Mesenchymal stem cell (in vitro differentiated cells and primary cell): ENCODE data around the gene GADD45G.

Experiments used
- DNase-seq: peaks from one replicate; pipeline ENCODE4 v3.0.0-alpha.2; 2013
- H2AFZ ChIP-seq: one replicate; pipeline ENCODE4 v1.6.1; 2013; ENCODE audit warnings: low read depth, mild to moderate bottlenecking, control low read depth, inconsistent platforms, low read length, moderate library complexity
- H2AK5ac ChIP-seq: 2 replicates; pipeline ENCODE4 v1.6.1; 2013; ENCODE audit warnings: low read length, moderate library complexity, mild to moderate bottlenecking, inconsistent platforms; ENCODE audit not compliant: severe bottlenecking
- H2BK120ac ChIP-seq: one replicate; pipeline ENCODE4 v1.6.1; 2013; ENCODE audit warnings: low read depth, mild to moderate bottlenecking, inconsistent platforms, low read length, moderate library complexity
- H2BK12ac ChIP-seq, 2 experiments: one replicate each; pipeline ENCODE4 v1.6.1; 2013; ENCODE audit warnings: inconsistent platforms in 2 of 2, low read length in 2 of 2, mild to moderate bottlenecking in 2 of 2, moderate library complexity in 2 of 2, control low read depth in 1 of 2
- H2BK15ac ChIP-seq: one replicate; pipeline ENCODE4 v1.6.1; 2013; ENCODE audit warnings: mild to moderate bottlenecking, low read depth, inconsistent platforms; ENCODE audit not compliant: poor library complexity, severe bottlenecking
- H2BK5ac ChIP-seq: 2 replicates; pipeline ENCODE4 v1.6.1; 2013; ENCODE audit warnings: low read depth, mild to moderate bottlenecking, low read length, control low read depth, inconsistent platforms; ENCODE audit not compliant: poor library complexity, severe bottlenecking
- H3K14ac ChIP-seq, 2 experiments: one replicate each; pipeline ENCODE4 v1.6.1; 2013; ENCODE audit warnings: inconsistent platforms in 2 of 2, low read length in 2 of 2, control low read depth in 1 of 2, mild to moderate bottlenecking in 1 of 2, moderate library complexity in 1 of 2
- H3K18ac ChIP-seq, 2 experiments: one replicate each; pipeline ENCODE4 v1.6.1; 2013; ENCODE audit warnings: inconsistent platforms in 2 of 2, low read length in 2 of 2, control low read depth in 1 of 2, low read depth in 1 of 2, mild to moderate bottlenecking in 1 of 2
- H3K23ac ChIP-seq, 2 experiments: one replicate each; pipeline ENCODE4 v1.6.1; 2013; ENCODE audit warnings: inconsistent platforms in 2 of 2, low read length in 2 of 2, mild to moderate bottlenecking in 2 of 2, moderate library complexity in 2 of 2, control low read depth in 1 of 2
- H3K27ac ChIP-seq: 2 replicates; pipeline ENCODE4 v1.5.1; 2013; ENCODE audit warnings: mild to moderate bottlenecking, moderate library complexity, low read length, control low read depth, inconsistent platforms; ENCODE audit not compliant: poor library complexity, severe bottlenecking
- H3K27me3 ChIP-seq, 2 experiments: 2 replicates each; pipeline versions ENCODE4 v1.6.1 to v1.7.0; 2013; ENCODE audit warnings: low read length in 2 of 2, mild to moderate bottlenecking in 2 of 2, moderate library complexity in 2 of 2, control low read depth in 1 of 2, inconsistent platforms in 1 of 2; ENCODE audit not compliant: control insufficient read depth in 1 of 2, insufficient read depth in 1 of 2
- H3K36me3 ChIP-seq, 2 experiments: 2 replicates each; pipeline versions ENCODE4 v1.6.1 to v1.7.0; 2013; ENCODE audit warnings: low read length in 2 of 2, control low read depth in 1 of 2, inconsistent platforms in 1 of 2, low read depth in 1 of 2, mild to moderate bottlenecking in 1 of 2; ENCODE audit not compliant: insufficient read depth in 2 of 2, control insufficient read depth in 1 of 2
- H3K4ac ChIP-seq, 2 experiments: one replicate each; pipeline ENCODE4 v1.6.1; 2013; ENCODE audit warnings: inconsistent platforms in 2 of 2, low read length in 2 of 2, mild to moderate bottlenecking in 2 of 2, moderate library complexity in 2 of 2, control low read depth in 1 of 2, low read depth in 1 of 2
- H3K4me1 ChIP-seq: 2 replicates; pipeline ENCODE4 v1.6.1; 2013; ENCODE audit warnings: low read depth, low read length, control low read depth; ENCODE audit not compliant: control insufficient read depth, insufficient read depth
- H3K4me2 ChIP-seq: 2 replicates; pipeline ENCODE4 v1.6.1; 2013; ENCODE audit warnings: low read length, mild to moderate bottlenecking, inconsistent platforms; ENCODE audit not compliant: poor library complexity, severe bottlenecking
- H3K4me3 ChIP-seq, 2 experiments: 2 replicates each; pipeline versions ENCODE4 v1.5.1 to v1.7.0; 2013; ENCODE audit warnings: low read length in 2 of 2, mild to moderate bottlenecking in 2 of 2, control low read depth in 1 of 2, low read depth in 1 of 2; ENCODE audit not compliant: insufficient read depth in 1 of 2
- H3K79me1 ChIP-seq: replicated peaks from 2 replicates; pipeline ENCODE4 v1.6.1; 2013; ENCODE audit warnings: mild to moderate bottlenecking, control low read depth, low read length, inconsistent platforms; ENCODE audit not compliant: poor library complexity, severe bottlenecking
- H3K9ac ChIP-seq: 2 replicates; pipeline ENCODE4 v1.7.0; 2013; ENCODE audit warnings: mild to moderate bottlenecking, low read length, moderate library complexity
- H3K9me3 ChIP-seq: 2 replicates; pipeline ENCODE4 v1.7.0; 2013; ENCODE audit warnings: mild to moderate bottlenecking, low read length; ENCODE audit not compliant: control insufficient read depth
- H4K8ac ChIP-seq: one replicate; pipeline ENCODE4 v1.6.1; 2013; ENCODE audit warnings: inconsistent platforms, mild to moderate bottlenecking, low read length, moderate library complexity
- H4K91ac ChIP-seq: one replicate; pipeline ENCODE4 v1.6.1; 2013; ENCODE audit warnings: mild to moderate bottlenecking, low read length, inconsistent platforms
- WGBS: methylation state at CpG from one replicate; pipeline ENCODE4 v1.1.7; 2013; ENCODE audit warnings: mixed read lengths; 5-methylcytosine and 5-hydroxymethylcytosine counted together

Gene GADD45G

DNA sequence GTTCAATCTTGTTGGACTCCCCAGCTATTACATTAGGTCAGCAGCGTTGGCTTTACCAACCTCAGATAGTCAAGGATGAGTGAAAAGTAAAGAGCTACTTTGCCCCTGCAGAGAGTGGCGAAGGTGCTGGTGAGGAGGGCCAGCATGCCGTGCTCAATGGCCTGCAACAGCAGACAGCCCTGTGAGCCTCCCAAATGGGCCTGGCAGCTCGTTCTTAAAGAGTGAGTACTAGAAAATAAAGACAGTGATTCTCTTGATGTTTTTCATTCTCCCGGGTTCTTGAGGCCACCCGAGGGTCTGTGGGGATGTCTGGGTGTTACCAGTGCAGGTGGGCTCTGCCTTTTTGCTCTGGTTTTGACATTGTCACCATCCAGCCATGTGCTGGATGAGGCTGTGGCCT lies 16.2 kb downstream of the GADD45G start:
- no peaks in the 10 kb centered on the region for H3K79me1 ChIP-seq
- H4K8ac ChIP-seq = no peak overlapping the region
- no peak overlapping the region for H3K18ac ChIP-seq
- DNase-seq = no peak
- H3K9me3 ChIP-seq = no peaks in the 10 kb centered on the region
- no peak overlapping the region for H2BK5ac ChIP-seq
- peak overlapping the region in 1 of 2 experiments; percentile 46 for H3K14ac ChIP-seq
- peaks cover 74 to 77% of the 10 kb centered on the region in 2 experiments for H3K27me3 ChIP-seq
- no peak overlapping the region for H3K9ac ChIP-seq
- H3K23ac ChIP-seq = no peak overlapping the region
- 90% methylated on average over 6 of the region's 6 CpGs for WGBS
- H3K4me3 ChIP-seq = no peak overlapping the region
- H2AFZ ChIP-seq = no peak overlapping the region
- H4K91ac ChIP-seq = no peak overlapping the region
- no peak overlapping the region for H3K4me2 ChIP-seq
- no peaks in the 10 kb centered on the region for H3K36me3 ChIP-seq
- H3K4ac ChIP-seq = no peak overlapping the region
- no peaks in the 10 kb centered on the region for H3K4me1 ChIP-seq
- no peak overlapping the region for H2BK15ac ChIP-seq
- no peak overlapping the region for H2BK12ac ChIP-seq
- no peak overlapping the region for H2BK120ac ChIP-seq
- H2AK5ac ChIP-seq = no peak overlapping the region
- H3K27ac ChIP-seq = no peak overlapping the region

DNA sequence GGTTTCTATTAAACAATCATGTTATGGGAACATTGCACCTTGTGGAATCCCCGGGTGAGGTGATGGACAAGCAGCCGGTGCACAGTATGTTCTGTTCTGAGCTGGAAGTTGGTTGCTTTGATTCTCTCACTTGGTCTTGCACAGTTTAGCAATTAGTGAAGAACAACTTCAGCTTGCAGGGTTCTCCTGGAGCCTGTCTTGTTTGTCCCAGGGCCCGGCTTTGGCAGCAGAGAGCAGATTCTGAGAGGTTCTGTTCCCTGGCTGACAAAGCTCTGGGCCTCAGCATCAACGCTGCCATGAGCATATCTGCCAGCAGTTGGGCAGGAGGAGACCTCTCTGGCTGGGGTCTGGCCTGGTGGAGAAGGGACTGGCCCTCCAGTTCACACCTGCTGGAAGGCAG lies 16.9 kb downstream of the GADD45G start:
- no peak overlapping the region for H3K4ac ChIP-seq
- H4K91ac ChIP-seq = no peak overlapping the region
- no peak overlapping the region for H3K14ac ChIP-seq
- no peaks in the 10 kb centered on the region for H3K36me3 ChIP-seq
- no peaks in the 10 kb centered on the region for H3K4me1 ChIP-seq
- no peaks in the 10 kb centered on the region for H3K9me3 ChIP-seq
- H4K8ac ChIP-seq = no peak overlapping the region
- H3K4me3 ChIP-seq = no peak overlapping the region
- peaks cover 74 to 77% of the 10 kb centered on the region in 2 experiments for H3K27me3 ChIP-seq
- 98% methylated on average over 4 of the region's 4 CpGs for WGBS
- no peak overlapping the region for H3K23ac ChIP-seq
- no peak overlapping the region for H2AK5ac ChIP-seq
- no peak overlapping the region for H2BK5ac ChIP-seq
- H2BK120ac ChIP-seq = no peak overlapping the region
- no peak overlapping the region for H3K27ac ChIP-seq
- no peaks in the 10 kb centered on the region for H3K79me1 ChIP-seq
- H2BK15ac ChIP-seq = no peak overlapping the region
- H3K9ac ChIP-seq = no peak overlapping the region
- H2AFZ ChIP-seq = no peak overlapping the region
- DNase-seq = no peak
- no peak overlapping the region for H3K4me2 ChIP-seq
- no peak overlapping the region for H3K18ac ChIP-seq
- no peak overlapping the region for H2BK12ac ChIP-seq

DNA sequence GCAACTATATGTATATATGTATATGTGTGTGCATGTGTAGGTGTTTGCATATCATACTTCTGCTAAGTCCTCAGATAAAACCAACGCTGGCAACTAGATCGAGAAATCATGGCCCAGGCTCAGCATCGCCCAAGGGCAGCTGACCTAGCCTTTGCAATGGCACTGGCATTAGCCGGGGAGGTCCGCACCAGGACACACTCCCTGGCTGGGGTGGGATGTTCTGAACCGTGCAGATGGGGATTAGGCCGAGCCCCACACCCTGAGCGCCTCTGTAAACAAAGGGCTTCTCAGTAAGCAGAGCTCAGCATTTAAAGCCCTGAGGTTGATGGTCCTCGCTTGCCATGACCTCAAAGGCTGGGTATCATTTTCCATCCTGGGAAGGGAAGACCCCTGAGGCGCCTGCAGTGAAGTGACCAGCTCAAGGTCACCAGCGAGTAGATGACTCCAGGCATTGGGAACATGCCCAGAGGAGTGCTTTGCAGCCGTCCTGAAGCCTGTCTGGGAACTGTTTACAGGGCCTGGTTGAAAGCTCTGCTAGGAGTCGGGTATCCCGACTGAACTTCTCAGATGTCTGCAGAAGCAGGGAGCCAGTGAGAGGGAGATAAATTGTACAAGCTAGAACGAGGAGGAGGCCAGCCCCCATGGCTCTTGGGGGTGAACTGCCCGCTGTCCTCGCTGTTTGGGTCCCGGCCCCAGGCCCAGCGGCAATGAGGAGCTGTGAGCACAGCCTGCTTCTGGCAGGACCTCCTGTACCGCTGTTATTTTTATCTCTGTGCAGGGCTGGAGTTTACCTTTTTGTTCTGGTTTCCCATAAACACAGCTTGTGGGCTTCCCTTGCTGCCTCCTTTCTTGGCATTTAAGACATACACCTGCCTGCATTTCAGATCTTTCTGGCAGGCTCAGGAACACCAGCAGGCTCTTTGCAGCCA lies 18.4 kb downstream of the GADD45G start:
- no peak overlapping the region for H2BK120ac ChIP-seq
- H4K8ac ChIP-seq = no peak overlapping the region
- H3K4me3 ChIP-seq = no peak overlapping the region
- H2BK5ac ChIP-seq = no peak overlapping the region
- no peak overlapping the region for H2BK12ac ChIP-seq
- H4K91ac ChIP-seq = no peak overlapping the region
- H2AK5ac ChIP-seq = no peak overlapping the region
- no peak overlapping the region for H3K9ac ChIP-seq
- WGBS = 70% methylated on average over 20 of the region's 20 CpGs
- no peak overlapping the region for H2AFZ ChIP-seq
- no peak for DNase-seq
- no peak overlapping the region for H2BK15ac ChIP-seq
- H3K36me3 ChIP-seq = no peaks in the 10 kb centered on the region
- no peaks in the 10 kb centered on the region for H3K4me1 ChIP-seq
- H3K27me3 ChIP-seq = peaks cover 71 to 74% of the 10 kb centered on the region in 2 experiments
- no peak overlapping the region for H3K14ac ChIP-seq
- no peak overlapping the region for H3K4me2 ChIP-seq
- no peaks in the 10 kb centered on the region for H3K79me1 ChIP-seq
- no peaks in the 10 kb centered on the region for H3K9me3 ChIP-seq
- H3K4ac ChIP-seq = no peak overlapping the region
- H3K27ac ChIP-seq = no peak overlapping the region
- no peak overlapping the region for H3K18ac ChIP-seq
- no peak overlapping the region for H3K23ac ChIP-seq

DNA sequence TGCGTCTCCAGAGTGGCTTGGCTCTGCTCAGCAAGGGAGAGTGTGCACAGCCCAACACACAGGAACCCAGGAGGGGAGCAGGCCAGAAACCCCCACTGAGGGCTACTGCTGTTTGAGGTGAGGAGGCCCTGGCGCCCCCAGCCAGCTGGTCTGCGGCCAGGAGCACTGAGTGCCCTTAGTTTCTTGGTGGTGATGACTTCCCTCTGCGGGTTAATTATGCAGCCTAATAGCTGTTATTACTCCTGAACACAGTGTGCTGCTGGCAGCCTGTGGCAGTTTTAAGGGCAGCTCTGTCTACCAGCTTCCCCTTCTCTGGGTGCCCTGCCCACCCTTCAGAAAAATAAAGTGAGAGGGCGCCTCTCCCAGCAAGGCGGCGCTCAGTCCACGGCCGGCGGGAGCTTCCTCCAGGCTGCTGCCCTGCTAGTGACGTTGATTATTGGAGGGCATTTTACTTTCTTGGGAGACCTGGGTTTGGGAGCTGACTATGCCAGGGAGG lies 19.2 kb downstream of the GADD45G start:
- H3K4me1 ChIP-seq = no peaks in the 10 kb centered on the region
- no peak overlapping the region for H3K4ac ChIP-seq
- H3K9me3 ChIP-seq = no peaks in the 10 kb centered on the region
- DNase-seq = no peak
- no peak overlapping the region for H2BK5ac ChIP-seq
- H3K23ac ChIP-seq = no peak overlapping the region
- no peak overlapping the region for H3K4me3 ChIP-seq
- no peak overlapping the region for H3K14ac ChIP-seq
- H2BK15ac ChIP-seq = peak overlapping the region; percentile 9
- no peak overlapping the region for H4K91ac ChIP-seq
- 92% methylated on average over 11 of the region's 11 CpGs for WGBS
- H3K9ac ChIP-seq = no peak overlapping the region
- no peak overlapping the region for H2BK12ac ChIP-seq
- H2BK120ac ChIP-seq = no peak overlapping the region
- H3K79me1 ChIP-seq = no peaks in the 10 kb centered on the region
- no peak overlapping the region for H3K18ac ChIP-seq
- no peak overlapping the region for H2AFZ ChIP-seq
- H3K36me3 ChIP-seq = no peaks in the 10 kb centered on the region
- H4K8ac ChIP-seq = no peak overlapping the region
- H3K27ac ChIP-seq = no peak overlapping the region
- H2AK5ac ChIP-seq = no peak overlapping the region
- peaks cover 75 to 76% of the 10 kb centered on the region in 2 experiments for H3K27me3 ChIP-seq
- no peak overlapping the region for H3K4me2 ChIP-seq
